H1 (cell line): Measurements from ENCODE around the gene TEAD3. TPM values are rescaled to one million over a fixed set of nuclear protein-coding genes. Genes with fewer than 3 reads are reported as not detected.
A peak's percentile ranks its signal among the peaks of the same experiment; 100 is the strongest.

Experiments used
- CEBPB ChIP-seq: IDR thresholded peaks from 2 replicates; pipeline ENCODE4 v1.6.1; 2012; ENCODE audit warnings: low read depth, low read length
- NANOG ChIP-seq: IDR thresholded peaks from 2 replicates; pipeline ENCODE4 v1.6.1; 2011; ENCODE audit warnings: low read length, low read depth, mild to moderate bottlenecking, inconsistent platforms; ENCODE audit not compliant: insufficient read depth, poor library complexity, severe bottlenecking
- RNF2 ChIP-seq: fragments of 200-900, 300-1000 bp; sonication (generic); IDR thresholded peaks from 2 replicates; pipeline ENCODE4 v1.7.1; 2016; ENCODE audit warnings: borderline replicate concordance, low read depth, mild to moderate bottlenecking, antibody characterized with exemption, low read length; ENCODE audit not compliant: poor library complexity, severe bottlenecking; ENCODE audit errors: missing control alignments
- TBP ChIP-seq: IDR thresholded peaks from 2 replicates; pipeline ENCODE4 v1.6.1; 2011; ENCODE audit warnings: low read depth, low read length, improper control_type of control experiment
- polyA plus RNA-seq, 7 experiments: library from polyadenylated mRNA; depleted of rRNA in 3 of 7; stranded (reverse) in 5 of 7; unstranded in 2 of 7; fragments of >200 nt in 5 of 7; fragments of 200-250 nt in 2 of 7; gene quantifications; 1 replicate in 5 of 7; 2 replicates in 1 of 7; 4 replicates in 1 of 7; pipeline versions ENCODE4 v1.2.1 to v1.2.3, GENCODE V29; 2011 to 2013; ENCODE audit warnings: missing spikeins in 2 of 7, mixed read lengths in 2 of 7
- total RNA-seq: library from RNA; stranded (reverse); fragmentation: NEBNext Ultra II Directional; extraction: Animal tissue kit (Norgen Biotek cat#: 25700); gene quantifications from 2 replicates; pipeline ENCODE4 v1.2.1, GENCODE V29; 2021
- TF ChIP-seq, protein P1 (sequence below), 3 experiments: IDR thresholded peaks; 1 replicate in 2 of 3; 2 replicates in 1 of 3; pipeline versions ENCODE4 v1.5.1 to v1.6.1; 2011; ENCODE audit warnings: low read length in 3 of 3, mild to moderate bottlenecking in 3 of 3, inconsistent platforms in 2 of 3, low read depth in 1 of 3, moderate library complexity in 1 of 3; ENCODE audit not compliant: insufficient read depth in 1 of 3; ENCODE audit errors: control extremely low read depth in 1 of 3

Gene TEAD3
- total and polyA plus RNA-seq, 2 of the 8 experiments (the other 6 are each of a cell fraction or from before 2014, with no cell fraction given), result 20.1 to 28.7 TPM

DNA sequence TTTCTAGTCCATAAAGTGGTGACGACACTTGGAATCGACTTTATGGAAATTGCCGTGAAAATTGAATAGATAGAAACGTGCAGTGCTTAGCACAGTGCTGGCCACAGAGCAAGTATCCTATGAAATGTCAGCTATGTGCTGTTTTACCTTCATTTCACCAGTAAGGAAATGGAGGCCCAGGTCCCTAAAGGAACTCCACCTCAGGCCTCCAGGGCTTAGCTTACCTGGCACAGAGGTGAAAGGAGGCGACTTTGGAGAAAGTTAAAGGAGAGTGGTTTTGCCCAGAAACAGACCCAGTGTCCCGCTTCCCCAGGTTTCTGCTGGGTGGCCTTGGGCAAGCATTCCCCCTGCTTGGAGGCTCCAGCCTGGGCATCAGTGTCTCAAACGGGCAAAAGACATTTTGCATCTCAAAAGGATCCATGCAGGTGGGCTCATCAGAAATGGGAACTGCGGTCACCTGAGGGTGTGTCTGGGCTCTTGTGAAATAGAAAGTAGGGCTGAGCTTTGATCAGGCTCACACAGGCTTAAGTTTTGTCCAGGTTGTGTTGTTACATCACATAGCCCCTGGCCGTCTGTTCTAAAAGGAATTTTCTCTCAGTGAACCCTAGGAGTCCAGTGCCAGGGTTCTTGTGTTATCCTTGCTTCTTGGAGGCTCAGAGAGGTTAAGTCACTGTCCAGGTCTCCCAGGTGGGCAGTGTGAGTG, 22.6 kb upstream of the TEAD3 start (continued):
- TF ChIP-seq NANOG (no peak), RNF2 (no peak), CEBPB (peak; percentile 54; the same call in 1 of the 2 replicates), TBP (no peak)
- TF ChIP-seq, protein P1, sequence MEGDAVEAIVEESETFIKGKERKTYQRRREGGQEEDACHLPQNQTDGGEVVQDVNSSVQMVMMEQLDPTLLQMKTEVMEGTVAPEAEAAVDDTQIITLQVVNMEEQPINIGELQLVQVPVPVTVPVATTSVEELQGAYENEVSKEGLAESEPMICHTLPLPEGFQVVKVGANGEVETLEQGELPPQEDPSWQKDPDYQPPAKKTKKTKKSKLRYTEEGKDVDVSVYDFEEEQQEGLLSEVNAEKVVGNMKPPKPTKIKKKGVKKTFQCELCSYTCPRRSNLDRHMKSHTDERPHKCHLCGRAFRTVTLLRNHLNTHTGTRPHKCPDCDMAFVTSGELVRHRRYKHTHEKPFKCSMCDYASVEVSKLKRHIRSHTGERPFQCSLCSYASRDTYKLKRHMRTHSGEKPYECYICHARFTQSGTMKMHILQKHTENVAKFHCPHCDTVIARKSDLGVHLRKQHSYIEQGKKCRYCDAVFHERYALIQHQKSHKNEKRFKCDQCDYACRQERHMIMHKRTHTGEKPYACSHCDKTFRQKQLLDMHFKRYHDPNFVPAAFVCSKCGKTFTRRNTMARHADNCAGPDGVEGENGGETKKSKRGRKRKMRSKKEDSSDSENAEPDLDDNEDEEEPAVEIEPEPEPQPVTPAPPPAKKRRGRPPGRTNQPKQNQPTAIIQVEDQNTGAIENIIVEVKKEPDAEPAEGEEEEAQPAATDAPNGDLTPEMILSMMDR (IDR thresholded peaks at IDR 0.05; ENCODE audit: control extremely low read depth in 1 of 3, insufficient read depth in 1 of 3, low read depth in 1 of 3, low read length in 3 of 3), result no peak
